Activated naive CD4-positive, alpha-beta T cell (primary cell): ENCODE measurements around the gene HIC1.

ENCODE experiments used
- DNase-seq, 4 experiments: peaks; one replicate each; lab custom pipeline; 2025; lab: John Stamatoyannopoulos, UW

The HIC1 gene

DNA sequence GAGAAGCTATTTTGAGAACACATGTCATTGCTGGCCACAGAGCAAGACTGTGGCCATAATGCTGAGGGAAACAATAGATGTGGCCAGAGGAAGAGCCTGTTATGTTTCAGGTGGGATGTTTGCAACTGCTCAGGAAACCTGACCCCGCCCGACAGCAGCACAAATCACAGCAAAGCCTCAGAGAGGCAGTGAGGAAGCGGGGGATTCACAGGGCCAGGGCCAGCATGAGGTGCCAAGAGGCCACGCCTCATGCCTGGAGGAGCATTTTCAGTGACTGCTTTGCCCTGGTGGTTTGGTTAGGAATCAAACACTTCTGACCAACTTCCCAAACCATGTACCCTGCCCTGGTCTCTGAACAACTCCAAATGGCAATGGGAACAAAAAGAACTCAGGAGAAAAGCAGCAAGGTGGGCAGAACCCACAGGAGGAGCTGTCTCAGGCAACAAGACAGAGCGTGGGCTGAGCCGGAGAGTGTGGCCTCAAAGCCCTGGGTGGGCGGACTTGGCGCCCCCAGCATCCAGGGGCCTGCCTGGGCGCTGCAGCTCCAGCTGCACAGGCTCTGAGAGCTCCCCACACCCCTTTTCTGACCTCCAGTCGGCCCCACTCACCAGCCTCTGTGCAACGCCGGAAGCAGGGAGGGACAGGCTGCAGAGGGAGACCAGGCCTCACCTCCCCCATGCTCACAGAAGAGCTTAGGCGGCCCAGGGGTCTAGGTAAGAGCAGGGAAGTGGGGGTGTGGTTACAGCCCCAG is 20.6 kb downstream of the HIC1 start:
- DNase-seq = no peak

DNA sequence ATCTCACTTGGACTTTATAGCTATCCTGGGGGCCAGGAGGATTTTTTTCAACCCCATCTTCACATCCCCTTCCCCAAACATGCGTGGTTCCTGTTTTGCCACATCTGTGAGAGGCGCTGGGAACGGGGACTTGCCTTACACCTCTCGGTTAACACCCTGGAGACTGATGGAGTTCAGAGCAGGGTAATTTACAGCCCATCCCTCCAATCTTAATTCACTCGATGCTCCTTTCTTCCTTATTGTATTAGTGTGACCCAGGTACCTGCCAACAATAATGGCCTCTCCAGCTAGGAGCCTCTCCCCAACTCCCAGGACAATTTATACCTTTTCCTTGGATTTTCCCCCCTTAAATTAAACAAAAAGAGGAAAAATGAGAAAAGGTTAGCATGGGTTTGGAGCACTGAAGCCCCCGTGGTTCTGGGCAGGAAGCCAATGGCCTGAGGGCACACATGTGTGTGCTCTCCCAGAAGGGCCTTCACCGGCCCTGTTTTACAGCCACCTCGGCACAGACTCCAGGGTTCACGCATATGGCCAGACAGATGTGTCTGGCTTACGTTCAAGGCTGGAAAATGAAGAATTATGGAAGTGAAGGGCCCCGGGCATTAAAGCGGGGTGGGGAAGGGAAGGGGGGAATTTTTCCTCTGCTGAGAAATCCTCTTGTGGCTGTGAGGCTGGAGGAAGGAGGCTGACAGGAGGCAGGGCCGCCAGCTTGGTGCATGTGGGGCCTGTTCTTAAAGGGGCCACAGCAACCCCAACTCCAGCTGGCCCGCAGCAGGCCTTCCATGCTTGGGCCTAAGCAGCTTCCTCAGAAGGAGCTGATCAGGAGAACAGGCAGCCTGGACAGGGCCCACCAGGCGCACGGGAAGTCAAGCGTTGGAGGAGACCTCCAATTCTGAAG is 21.4 kb downstream of the HIC1 start:
- no peak for DNase-seq

DNA sequence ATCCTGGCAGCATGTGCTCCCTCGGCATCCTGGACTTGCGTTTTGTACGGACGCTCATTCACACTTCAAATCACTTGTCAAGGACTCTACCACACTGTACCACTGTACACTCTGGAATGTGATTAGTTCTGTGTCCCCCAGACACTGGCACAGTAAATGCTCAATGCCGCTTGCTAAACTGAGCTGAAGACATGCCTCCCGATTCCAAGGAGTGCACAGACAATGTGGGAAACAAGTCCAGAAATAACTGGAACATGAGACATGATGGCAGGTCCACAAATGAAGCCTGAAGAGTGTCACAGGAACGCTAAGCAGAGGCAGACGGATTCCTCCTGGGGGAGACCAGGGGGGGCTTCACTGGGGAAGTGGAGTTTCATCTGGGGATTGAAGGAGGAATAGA is 22.1 kb downstream of the HIC1 start:
- DNase-seq = no peak

DNA sequence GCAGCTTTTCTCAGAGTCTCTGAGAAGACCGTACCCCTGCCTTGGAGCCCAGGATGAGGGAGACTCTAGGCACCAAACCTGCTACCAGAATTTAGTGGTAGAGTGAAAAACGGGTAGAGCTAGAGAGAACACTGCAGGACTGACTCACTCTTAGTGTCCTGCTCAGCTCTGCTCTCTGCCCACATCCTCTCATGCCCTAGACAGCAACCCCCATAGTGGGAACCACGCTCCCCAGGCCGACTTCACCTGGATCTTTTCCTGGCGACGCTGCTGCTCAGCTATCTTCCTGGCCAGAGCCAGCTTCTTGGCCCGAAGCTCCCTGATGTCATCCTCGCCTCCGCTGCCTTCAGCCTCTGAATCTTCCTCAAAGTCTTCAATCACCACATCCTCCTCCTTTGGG is 26.7 kb downstream of the HIC1 start:
- DNase-seq = no peak

DNA sequence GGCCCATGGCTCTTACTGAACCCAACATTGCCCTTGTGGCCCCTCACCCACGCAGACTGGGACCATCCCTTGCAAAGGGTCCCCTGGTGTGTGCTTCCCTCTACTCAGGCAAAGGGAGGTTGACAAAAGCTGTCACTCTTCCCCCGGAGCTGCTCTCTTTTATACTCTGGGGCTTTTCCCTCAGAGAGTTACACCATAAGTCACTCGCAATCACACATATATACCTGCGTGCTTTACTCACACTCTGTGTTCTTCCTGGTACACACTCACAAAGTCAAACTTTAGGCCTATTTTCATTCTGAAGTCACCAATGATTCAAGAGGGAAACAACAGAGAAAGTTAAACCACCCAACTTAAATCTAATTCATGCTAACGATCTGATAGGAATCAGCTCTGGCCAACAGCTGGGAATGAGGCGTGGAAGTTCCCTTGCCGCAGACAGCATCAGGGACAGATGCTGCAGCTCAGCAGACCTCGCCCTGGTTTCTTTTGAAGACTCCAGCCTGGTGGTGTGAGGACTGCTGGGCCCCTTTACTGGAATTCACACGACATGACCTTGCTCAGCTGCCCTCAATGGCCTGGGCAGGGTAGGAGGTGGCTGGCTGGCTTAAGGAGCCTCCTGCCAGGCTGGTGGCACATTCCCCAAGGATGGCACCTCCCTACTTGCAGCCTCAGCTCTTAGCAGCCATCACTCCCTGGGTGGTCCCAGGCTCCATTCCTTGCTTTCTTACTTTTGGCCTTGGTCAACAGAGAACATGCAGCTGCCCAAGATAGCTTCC is 27.3 kb downstream of the HIC1 start:
- DNase-seq = no peak

DNA sequence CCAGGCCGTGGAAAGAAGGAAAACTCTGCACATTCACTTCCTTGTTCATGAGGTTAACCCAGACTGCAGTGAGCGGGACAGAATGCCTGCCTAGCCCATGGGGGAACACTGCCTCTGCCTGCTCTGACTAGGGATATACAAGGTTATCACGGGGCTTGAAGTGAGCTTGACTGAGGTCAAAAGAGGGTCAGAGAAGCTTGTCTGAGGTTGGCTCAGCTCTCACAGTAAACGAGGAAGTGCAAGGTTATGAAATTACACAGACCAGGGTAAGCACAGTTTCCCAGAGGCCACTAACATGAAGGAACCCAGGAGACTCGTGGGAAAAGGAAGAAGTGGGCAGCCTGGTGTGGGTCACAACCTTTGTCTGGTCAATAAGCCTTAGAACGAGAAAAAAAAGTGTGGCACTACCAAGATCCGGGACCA is 28.7 kb downstream of the HIC1 start:
- no peak for DNase-seq

DNA sequence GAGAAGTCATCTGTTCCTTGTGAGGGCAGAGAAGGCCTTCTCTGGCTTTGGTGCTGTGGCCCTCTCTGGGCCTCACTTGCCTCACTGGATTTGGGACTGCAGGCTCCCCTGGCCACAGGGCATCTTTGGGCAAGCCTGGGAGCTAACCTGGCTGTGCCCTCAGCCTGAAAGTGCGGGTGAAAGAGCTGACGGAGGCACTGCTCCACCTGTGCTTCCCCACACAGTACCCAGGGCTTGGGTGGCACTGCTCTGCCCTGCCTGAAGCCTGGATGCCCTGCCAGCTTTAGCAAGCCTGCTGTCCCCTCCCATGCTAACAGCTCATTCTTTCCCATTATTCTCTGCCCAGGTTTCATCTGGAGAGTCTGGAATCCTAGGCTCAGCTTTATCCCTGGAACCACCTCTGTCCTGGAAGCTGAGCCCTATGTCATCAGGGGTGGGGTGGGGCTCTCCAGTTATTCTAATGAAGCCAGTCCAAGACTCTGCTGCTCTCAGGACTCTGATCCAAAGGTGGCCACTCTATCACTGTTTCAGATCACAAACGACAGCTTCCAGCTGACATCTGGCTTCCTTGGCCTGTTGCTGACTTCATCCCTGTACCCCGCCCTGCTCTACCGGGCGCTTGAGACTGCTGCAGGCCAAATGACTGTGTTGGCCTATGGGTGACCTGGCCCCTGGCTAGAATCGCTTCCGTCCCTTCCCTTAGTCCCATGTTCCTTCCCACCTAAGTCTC is 29.3 kb downstream of the HIC1 start:
- no peak for DNase-seq

DNA sequence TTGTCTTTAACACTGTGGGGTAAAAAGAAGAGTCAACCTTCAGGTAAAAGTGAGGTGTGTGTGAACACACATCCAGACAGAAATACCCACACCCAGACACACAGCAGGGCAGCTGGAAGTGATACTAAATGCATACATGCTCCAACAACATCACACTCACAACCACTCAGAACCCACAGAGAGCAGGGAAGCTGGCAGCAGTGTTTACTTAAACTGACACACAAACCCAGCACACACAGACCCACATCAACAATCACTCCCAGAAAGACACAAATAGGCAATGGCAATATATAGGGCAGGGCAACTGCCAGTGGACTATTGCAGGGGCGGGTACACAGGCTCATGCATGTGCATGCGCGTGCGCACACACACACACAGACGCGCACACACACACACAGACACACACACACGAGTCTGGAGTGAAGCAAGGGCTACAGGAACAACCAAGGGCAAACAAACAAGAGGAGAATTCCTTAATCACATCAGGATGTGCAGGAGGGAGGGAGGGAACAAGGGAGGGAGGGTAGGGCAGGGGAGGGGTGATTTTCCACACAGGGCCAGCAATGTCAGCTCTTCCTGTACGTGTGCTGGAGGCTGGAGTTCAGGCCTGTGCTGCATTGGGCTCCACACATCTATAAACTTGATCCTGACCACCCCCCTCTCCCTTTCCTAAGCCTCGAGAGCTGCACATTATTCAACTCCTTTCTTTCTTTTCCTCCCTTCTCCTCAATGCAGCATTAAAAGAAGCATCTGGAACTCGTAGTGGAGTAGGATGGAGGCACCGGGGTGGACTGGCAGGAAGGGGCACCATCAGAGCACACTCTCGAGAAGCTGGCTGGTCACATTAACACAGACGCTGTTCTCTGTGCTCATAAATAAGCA is 30.1 kb downstream of the HIC1 start:
- DNase-seq = no peak

DNA sequence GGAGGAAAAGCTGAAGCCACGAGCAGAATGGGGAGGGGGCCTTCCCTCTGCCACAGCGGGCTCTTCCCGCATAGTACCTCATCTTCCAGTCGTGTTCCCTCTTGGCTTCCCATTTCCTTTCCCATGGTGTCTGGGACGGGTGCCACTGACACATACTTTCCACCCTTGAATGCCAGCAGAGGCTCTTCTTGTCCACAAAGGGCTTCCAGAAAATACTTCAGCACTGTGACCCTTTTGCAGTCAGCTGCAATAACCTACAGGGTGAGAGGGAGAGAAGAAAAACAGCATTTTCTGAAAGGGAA is 30.7 kb downstream of the HIC1 start:
- no peak for DNase-seq

DNA sequence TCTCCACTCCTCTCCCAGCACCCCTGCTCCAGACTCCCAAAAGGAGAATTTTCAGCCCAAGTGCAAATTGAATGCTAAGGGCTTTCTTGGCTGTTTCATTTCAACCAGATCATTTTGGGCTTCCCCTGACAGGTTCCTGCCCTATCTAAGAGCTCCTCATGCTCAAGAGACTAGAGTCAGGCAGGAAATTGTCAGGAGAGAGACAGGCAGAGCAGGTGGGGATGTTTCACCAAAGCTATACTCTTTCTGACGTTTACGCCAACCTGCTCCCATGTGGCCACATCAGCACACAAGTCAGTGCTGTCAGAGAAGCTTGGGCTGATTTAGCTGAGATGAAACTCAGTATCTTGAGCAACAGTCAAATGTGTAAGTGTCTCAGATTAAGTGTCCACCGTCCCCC is 31.4 kb downstream of the HIC1 start:
- DNase-seq = no peak

DNA sequence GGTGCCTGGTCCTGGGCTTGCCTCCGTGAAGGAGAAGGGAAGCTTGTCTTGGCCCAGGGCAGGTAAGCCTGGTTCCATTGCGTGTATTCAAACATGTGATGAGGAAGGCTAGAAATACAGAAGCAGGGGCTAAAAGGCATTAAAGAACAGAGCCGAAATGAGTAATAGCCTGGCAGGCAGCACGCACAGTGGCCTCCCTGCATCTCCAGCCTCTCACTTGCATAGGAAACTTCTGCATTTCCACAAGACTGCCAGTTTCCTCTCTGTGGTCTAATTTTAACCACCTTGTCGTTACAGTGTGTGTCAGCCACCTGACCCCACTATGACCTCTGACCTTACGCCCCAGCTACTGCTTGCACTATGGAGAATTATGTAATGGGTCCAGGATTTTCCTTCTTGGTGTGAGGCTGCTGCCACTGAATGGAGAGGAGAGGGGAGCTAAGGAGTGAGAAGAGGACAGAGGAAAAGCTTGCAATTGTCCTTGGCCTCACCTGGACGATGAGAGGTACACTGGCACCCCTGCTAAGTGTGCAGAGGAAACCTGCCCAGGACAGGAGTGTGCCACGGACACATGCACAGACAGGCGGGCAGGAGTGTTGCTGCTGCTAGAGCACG is 32.8 kb downstream of the HIC1 start:
- DNase-seq = no peak

DNA sequence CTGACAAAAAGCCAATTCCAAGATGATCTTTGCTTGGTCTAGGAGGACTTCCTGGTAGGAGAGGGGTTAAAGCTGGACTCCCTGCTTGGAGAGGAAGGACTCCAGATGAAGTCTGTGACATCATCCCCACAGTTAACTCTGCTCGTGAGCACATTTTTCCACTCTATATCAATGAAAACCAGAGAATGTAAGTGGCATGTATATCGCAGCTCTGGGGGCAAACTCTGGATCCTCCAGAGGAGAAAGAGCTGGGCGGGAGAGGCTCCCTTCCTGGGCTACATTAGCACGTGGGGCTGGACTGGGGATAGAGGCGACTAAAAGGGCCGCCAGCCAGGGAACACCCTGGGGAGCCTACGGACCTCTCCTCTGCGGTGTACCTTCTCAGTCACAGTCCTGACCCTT is 34.1 kb downstream of the HIC1 start:
- DNase-seq = no peak

DNA sequence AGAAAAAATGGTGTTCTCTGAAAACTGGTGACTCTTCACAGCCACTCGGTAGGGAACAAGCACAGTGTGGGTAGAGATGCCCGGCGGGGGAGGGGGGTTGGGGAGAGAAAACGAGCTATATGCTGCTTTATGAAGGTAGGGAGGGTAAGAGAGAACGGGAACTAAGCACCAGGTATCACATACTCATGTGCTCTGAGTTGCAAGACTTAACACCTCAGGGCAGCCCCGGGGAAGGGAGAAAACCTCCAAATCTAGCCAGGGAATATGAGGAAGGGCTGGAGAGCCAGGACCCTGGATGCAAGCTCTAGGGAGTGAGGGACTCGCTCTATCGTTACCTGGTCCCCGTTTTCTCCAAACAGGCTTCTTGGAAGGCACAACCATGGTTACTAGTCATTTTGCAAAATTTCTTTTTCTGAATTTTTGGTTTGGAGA is 35.3 kb downstream of the HIC1 start:
- DNase-seq = peak in 2 of 4 experiments; percentile 7 to 21

DNA sequence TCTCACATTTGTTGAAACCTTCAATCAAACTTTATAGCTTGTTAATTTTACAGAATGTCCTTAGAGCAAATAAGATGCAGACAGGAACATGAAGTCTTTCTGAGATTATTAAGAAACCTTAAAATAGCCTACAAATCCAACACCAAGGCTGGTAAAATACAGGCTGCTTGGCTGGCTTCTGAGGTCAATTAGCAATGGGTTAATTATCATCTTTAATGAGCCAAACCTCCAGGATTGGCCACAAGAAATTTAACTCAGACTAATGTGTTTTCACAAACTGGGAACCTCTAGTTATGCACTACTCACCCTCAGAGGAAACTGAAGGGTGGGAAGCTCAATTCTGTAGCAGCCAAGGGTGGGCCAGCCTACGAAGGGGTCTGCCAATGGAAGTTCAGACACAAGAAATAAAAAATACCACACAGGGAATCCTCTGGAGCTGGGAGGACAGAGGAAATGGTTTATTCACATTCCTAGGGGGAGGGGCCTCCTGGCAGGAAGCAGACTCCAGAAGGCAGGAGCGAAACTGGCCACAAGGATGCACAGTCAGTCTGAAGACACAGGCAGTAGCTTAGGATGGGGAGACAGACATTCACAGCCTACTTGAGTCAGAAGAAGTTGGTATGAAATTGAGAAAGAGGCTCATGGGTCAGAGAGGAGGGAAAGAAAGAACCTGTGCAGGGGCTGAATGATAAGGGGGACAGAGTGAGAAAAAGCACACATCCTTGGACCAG is 36.1 kb downstream of the HIC1 start:
- DNase-seq = no peak

DNA sequence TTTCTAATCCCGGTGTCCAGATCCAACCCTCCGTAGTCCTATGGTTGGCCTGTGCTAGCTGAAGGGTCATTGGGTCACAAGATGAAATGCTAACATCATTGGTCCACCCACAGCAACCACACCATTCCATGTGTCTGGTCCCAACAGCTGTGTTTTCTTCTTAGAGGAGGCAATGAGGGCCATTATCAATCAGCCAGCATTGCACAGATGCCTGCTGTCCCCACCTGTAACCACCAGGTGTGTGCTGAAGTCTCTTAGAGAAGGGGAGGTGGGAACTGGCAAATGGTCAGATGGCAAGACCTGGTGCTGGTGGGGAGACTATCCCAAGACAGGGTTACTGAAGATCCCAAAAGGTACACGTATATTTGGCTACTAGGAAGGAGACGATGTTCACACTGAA is 37.4 kb downstream of the HIC1 start:
- DNase-seq = no peak

DNA sequence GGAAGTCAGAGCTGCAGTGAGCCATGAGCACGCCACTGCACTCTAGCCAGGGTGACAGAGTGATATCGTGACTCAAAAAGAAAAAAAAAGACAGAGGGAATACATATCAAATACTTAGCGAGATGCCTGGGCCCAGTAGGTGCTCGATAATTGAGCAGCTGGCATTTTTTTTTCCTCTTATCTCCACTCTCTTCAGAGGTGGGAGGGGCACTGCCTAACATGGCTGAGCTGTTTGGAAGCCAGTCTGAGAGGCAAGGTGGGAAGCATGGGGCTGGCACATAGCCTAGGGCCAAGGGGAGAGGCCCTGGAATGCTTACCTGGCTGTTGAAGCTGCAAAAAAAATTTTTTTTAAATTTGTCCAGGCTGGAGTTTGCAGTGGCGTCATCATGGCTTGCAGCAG is 38.4 kb downstream of the HIC1 start:
- no peak for DNase-seq

DNA sequence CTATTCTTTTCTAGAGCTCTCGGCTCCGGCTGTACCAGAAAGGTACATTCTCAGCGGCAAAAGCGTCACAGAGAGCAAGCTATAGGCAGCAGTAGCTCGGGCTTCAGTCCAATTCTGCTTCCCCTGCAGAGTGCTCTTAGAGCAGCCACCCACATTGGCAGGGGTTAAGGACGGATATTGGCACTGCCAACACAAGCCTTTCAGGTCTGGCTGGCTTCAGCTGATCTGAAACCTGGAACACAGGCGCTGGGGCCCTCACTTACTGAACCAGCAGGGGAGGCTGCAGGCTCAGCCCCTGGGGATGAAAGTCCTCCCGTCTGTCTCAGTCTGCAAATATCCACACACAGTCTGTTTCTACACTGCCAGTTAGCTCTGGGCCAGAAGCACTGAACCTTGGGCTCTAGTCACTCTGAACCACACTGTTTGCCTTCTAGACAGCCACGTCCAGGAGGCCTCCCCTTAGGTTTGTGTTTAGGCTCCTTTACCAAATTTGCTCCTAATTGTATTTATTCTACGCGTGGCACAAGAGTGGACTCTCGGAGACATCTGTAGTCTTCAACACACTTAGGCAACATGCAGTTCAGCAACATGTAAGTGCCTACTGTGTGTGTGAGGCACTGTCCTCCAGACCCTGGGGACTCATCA is 40.1 kb downstream of the HIC1 start:
- no peak for DNase-seq

DNA sequence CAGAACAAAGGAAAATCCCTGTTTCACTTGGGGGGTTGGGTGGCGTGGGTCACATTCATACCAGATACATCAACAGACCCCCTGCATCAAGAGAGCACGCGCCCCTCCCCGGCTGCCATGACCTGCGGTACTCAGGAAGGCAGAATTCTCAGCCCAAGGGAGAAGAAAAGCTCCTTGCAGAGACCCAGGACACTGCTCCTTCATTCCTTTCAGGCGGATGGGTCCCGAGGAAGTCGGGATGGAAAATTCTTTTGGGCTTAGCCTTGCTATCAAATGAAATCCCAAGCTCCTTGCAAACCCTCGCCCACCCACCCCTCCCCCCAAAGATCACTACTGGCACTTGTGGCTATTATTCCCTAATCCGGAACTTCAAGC is 40.6 kb downstream of the HIC1 start:
- DNase-seq = no peak
